Parathyroid adenoma (tissue), 2 donors: ENCODE measurements around the gene PCBD1.

ENCODE experiments used
- H2AFZ ChIP-seq: fragments of 300-600 bp; sonication (generic); one replicate; pipeline ENCODE4 v1.7.0; 2017; ENCODE audit warnings: antibody characterized with exemption, mild to moderate bottlenecking
- H3K27ac ChIP-seq: fragments of 300-600 bp; sonication (generic); one replicate; pipeline ENCODE4 v1.7.0; 2017
- H3K27me3 ChIP-seq: fragments of 300-600 bp; sonication (generic); one replicate; pipeline ENCODE4 v1.7.0; 2017; ENCODE audit warnings: low read length; ENCODE audit not compliant: control insufficient read depth, insufficient read depth
- H3K36me3 ChIP-seq: fragments of 300-600 bp; sonication (generic); one replicate; pipeline ENCODE4 v1.7.0; 2017; ENCODE audit warnings: low read length; ENCODE audit not compliant: control insufficient read depth, insufficient read depth
- H3K4me1 ChIP-seq: fragments of 300-600 bp; sonication (generic); one replicate; pipeline ENCODE4 v1.7.0; 2017; ENCODE audit warnings: control low read depth
- H3K4me2 ChIP-seq: fragments of 300-600 bp; sonication (generic); one replicate; pipeline ENCODE4 v1.7.0; 2017; ENCODE audit warnings: low read length
- H3K4me3 ChIP-seq: fragments of 300-600 bp; sonication (generic); one replicate; pipeline ENCODE4 v1.7.0; 2017; ENCODE audit warnings: low read depth, low read length
- H3K79me2 ChIP-seq: fragments of 300-600 bp; sonication (generic); one replicate; pipeline ENCODE4 v1.7.0; 2017; ENCODE audit warnings: control low read depth
- H3K9ac ChIP-seq: fragments of 300-600 bp; sonication (generic); one replicate; pipeline ENCODE4 v1.7.0; 2017; ENCODE audit warnings: mild to moderate bottlenecking
- H3K9me3 ChIP-seq: fragments of 300-600 bp; sonication (generic); one replicate; pipeline ENCODE4 v1.7.0; 2017; ENCODE audit warnings: low read length; ENCODE audit not compliant: control insufficient read depth
- CTCF ChIP-seq: fragments of 300-600 bp; sonication (generic); IDR thresholded peaks from one replicate; pipeline ENCODE4 v1.7.0; 2017; ENCODE audit warnings: antibody characterized with exemption, mild to moderate bottlenecking
- donor health status: primary hyperparathyroidism.

PCBD1 gene

GRCh38 chr10:70853038-70853437 lies 35.3 kb downstream of the PCBD1 start:
- Histone ChIP-seq H3K36me3 (no peaks in the 10 kb centered on the region), H3K79me2 (no peaks in the 10 kb centered on the region), H2AFZ (no peak overlapping the region), H3K4me2 (no peak overlapping the region), H3K4me1 (peaks cover 15% of the 10 kb centered on the region), H3K9ac (no peak overlapping the region), H3K4me3 (no peak overlapping the region), H3K9me3 (no peaks in the 10 kb centered on the region), H3K27me3 (no peaks in the 10 kb centered on the region), H3K27ac (no peak overlapping the region)
- TF ChIP-seq CTCF: no peak

- Histone ChIP-seq H3K27me3 (no peaks in the 10 kb centered on the region), H3K36me3 (no peaks in the 10 kb centered on the region), H3K4me2 (no peak overlapping the region), H2AFZ (no peak overlapping the region), H3K9ac (no peak overlapping the region), H3K9me3 (no peaks in the 10 kb centered on the region), H3K4me3 (no peak overlapping the region), H3K27ac (no peak overlapping the region), H3K79me2 (no peaks in the 10 kb centered on the region), H3K4me1 (peaks cover 15% of the 10 kb centered on the region)
- no peak for TF ChIP-seq CTCF
Measured at GRCh38 chr10:70851597-70852475, 36.5 kb downstream of the PCBD1 start.

GRCh38 chr10:70850097-70850496 lies 38.3 kb downstream of the PCBD1 start:
- Histone ChIP-seq H3K9me3 (no peaks in the 10 kb centered on the region), H3K4me3 (no peak overlapping the region), H3K36me3 (no peaks in the 10 kb centered on the region), H3K4me2 (no peak overlapping the region), H3K4me1 (peaks cover 15% of the 10 kb centered on the region), H2AFZ (no peak overlapping the region), H3K79me2 (no peaks in the 10 kb centered on the region), H3K27ac (no peak overlapping the region), H3K27me3 (no peaks in the 10 kb centered on the region), H3K9ac (no peak overlapping the region)
- no peak for TF ChIP-seq CTCF

- Histone ChIP-seq H2AFZ (no peak overlapping the region), H3K4me3 (no peak overlapping the region), H3K9me3 (no peaks in the 10 kb centered on the region)
Measured at GRCh38 chr10:70849582-70850016, 38.8 kb downstream of the PCBD1 start.

More at GRCh38 chr10:70849582-70850016, 38.8 kb downstream of the PCBD1 start:
- H3K79me2 ChIP-seq: peaks cover 1% of the 10 kb centered on the region
- no peak for TF ChIP-seq CTCF
- H3K36me3 ChIP-seq: no peaks in the 10 kb centered on the region
- no peaks in the 10 kb centered on the region for H3K27me3 ChIP-seq
- peaks cover 15% of the 10 kb centered on the region for H3K4me1 ChIP-seq
- H3K27ac ChIP-seq: no peak overlapping the region
- no peak overlapping the region for H3K9ac ChIP-seq
- no peak overlapping the region for H3K4me2 ChIP-seq
